KBM-7 (cell line): ENCODE results near the gene PRR35.

Experiments used
- DNase-seq: peaks from one replicate; pipeline ENCODE4 v3.0.0-alpha.2; 2015
- in situ Hi-C: fragments of 300-500 bp; cut with MboI; formaldehyde crosslinking; loops from 2 replicates; pipeline ENCODE4 v1.14.3; 2020; ENCODE audit warnings: low sequenced_read_pairs, low pct_unique_long_range_greater_than_20kb, mixed read lengths

PRR35 gene

GRCh38 chr16:608019-608418 lies 47.8 kb downstream of the PRR35 start:
- DNase-seq = no peak

GRCh38 chr16:609316-609715 lies 49.1 kb downstream of the PRR35 start:
- no peak for DNase-seq
- in situ Hi-C loops = no loop called here

More at GRCh38 chr16:608019-608418, 47.8 kb downstream of the PRR35 start:
- in situ Hi-C loops = no loop called here

GRCh38 chr16:609984-610383 lies 49.8 kb downstream of the PRR35 start:
- no peak for DNase-seq
- in situ Hi-C loops = no loop called here

GRCh38 chr16:610513-611381 lies 50.6 kb downstream of the PRR35 start:
- peak; percentile 29 for DNase-seq
- in situ Hi-C loops = no loop called here

- DNase-seq = no peak
- in situ Hi-C loops = no loop called here
Measured at GRCh38 chr16:615122-615521, 54.9 kb downstream of the PRR35 start.
